ENCODE measurements around the gene CLCN2.

CLCN2 gene

DNA sequence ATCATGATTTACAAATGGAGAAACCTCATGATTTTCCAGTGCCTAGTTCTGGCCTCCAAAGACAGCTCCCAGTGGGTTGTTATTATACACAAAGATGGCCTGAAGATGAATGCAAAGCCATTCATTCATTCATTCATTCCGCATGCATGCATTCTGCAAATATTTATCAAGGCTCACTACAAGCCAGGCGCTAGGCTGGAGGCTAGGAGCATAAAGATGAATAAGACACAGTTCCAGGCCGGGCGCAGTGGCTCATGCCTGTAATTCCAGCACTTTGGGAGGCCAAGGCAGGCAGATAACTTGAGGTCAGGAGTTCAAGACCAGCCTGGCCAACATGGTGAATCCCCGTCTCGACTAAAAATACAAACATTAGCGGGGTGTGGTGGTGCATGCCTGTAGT, 64.8 kb downstream of the CLCN2 start:
- no peak for DNase-seq (ENCODE audit: low spot score)
